ENCODE data around the gene HIRIP3. TPM values are rescaled to one million over a fixed set of nuclear protein-coding genes. Genes with fewer than 3 reads are reported as not detected.

HIRIP3 gene
- total RNA-seq, 1 experiment from 2014 or later = 25.9 TPM

GRCh38 chr16:29991571-29991904 is 3.9 kb downstream of the HIRIP3 start:
- DNase-seq = no peak

GRCh38 chr16:29990883-29991570 is 4.4 kb downstream of the HIRIP3 start:
- H3K9me3 ChIP-seq = no peaks in the 10 kb centered on the region
- DNase-seq = no peak
- H3K27me3 ChIP-seq = no peaks in the 10 kb centered on the region
- H3K36me3 ChIP-seq = peaks cover 72% of the 10 kb centered on the region
- H3K4me3 ChIP-seq = no peak overlapping the region

More at GRCh38 chr16:29991571-29991904, 3.9 kb downstream of the HIRIP3 start:
- Histone ChIP-seq H3K4me3 (no peak overlapping the region), H3K36me3 (peaks cover 68% of the 10 kb centered on the region), H3K9me3 (no peaks in the 10 kb centered on the region), H3K27me3 (no peaks in the 10 kb centered on the region)

GRCh38 chr16:29990034-29990433 is 5.4 kb downstream of the HIRIP3 start:
- Histone ChIP-seq H3K4me3 (no peak overlapping the region), H3K36me3 (peaks cover 76% of the 10 kb centered on the region), H3K9me3 (no peaks in the 10 kb centered on the region), H3K27me3 (no peaks in the 10 kb centered on the region)
- DNase-seq = no peak

- Histone ChIP-seq H3K9me3 (no peaks in the 10 kb centered on the region), H3K36me3 (peaks cover 77% of the 10 kb centered on the region), H3K27me3 (no peaks in the 10 kb centered on the region), H3K4me3 (no peak overlapping the region)
- DNase-seq = no peak
Measured at GRCh38 chr16:29989111-29989858, 6.1 kb downstream of the HIRIP3 start.

GRCh38 chr16:29988346-29989075 is 6.9 kb downstream of the HIRIP3 start:
- no peaks in the 10 kb centered on the region for H3K9me3 ChIP-seq
- H3K36me3 ChIP-seq = peaks cover 78% of the 10 kb centered on the region
- no peak overlapping the region for H3K4me3 ChIP-seq
- no peak for DNase-seq
- H3K27me3 ChIP-seq = no peaks in the 10 kb centered on the region

GRCh38 chr16:29987371-29988085 is 7.9 kb downstream of the HIRIP3 start:
- Histone ChIP-seq H3K9me3 (no peaks in the 10 kb centered on the region), H3K4me3 (no peak overlapping the region), H3K27me3 (no peaks in the 10 kb centered on the region), H3K36me3 (peaks cover 78% of the 10 kb centered on the region)
- DNase-seq = no peak

GRCh38 chr16:29986931-29987330 is 8.5 kb downstream of the HIRIP3 start:
- Histone ChIP-seq H3K4me3 (no peak overlapping the region), H3K27me3 (no peaks in the 10 kb centered on the region), H3K36me3 (peaks cover 79% of the 10 kb centered on the region), H3K9me3 (no peaks in the 10 kb centered on the region)
- no peak for DNase-seq

GRCh38 chr16:29986231-29986630 is 9.2 kb downstream of the HIRIP3 start:
- Histone ChIP-seq H3K9me3 (no peaks in the 10 kb centered on the region), H3K27me3 (no peaks in the 10 kb centered on the region), H3K4me3 (no peak overlapping the region), H3K36me3 (peaks cover 81% of the 10 kb centered on the region)
- DNase-seq = no peak

GRCh38 chr16:29985271-29985811 is 10.1 kb downstream of the HIRIP3 start:
- DNase-seq = no peak
- no peaks in the 10 kb centered on the region for H3K9me3 ChIP-seq
- H3K4me3 ChIP-seq = no peak overlapping the region
- H3K27me3 ChIP-seq = no peaks in the 10 kb centered on the region
- peaks cover 86% of the 10 kb centered on the region for H3K36me3 ChIP-seq

- no peaks in the 10 kb centered on the region for H3K27me3 ChIP-seq
- no peaks in the 10 kb centered on the region for H3K9me3 ChIP-seq
- H3K36me3 ChIP-seq = peaks cover 86% of the 10 kb centered on the region
- no peak for DNase-seq
- no peak overlapping the region for H3K4me3 ChIP-seq
Measured at GRCh38 chr16:29984764-29985147, 10.7 kb downstream of the HIRIP3 start.

- H3K36me3 ChIP-seq = peaks cover 90% of the 10 kb centered on the region
- DNase-seq = no peak
- no peak overlapping the region for H3K4me3 ChIP-seq
- no peaks in the 10 kb centered on the region for H3K9me3 ChIP-seq
- no peaks in the 10 kb centered on the region for H3K27me3 ChIP-seq
Measured at GRCh38 chr16:29984137-29984763, 11.2 kb downstream of the HIRIP3 start.

- H3K4me3 ChIP-seq = no peak overlapping the region
- peaks cover 92% of the 10 kb centered on the region for H3K36me3 ChIP-seq
- no peaks in the 10 kb centered on the region for H3K9me3 ChIP-seq
- H3K27me3 ChIP-seq = no peaks in the 10 kb centered on the region
- no peak for DNase-seq
Measured at GRCh38 chr16:29983420-29984136, 11.8 kb downstream of the HIRIP3 start.

GRCh38 chr16:29982560-29983419 is 12.6 kb downstream of the HIRIP3 start:
- peaks cover 93% of the 10 kb centered on the region for H3K36me3 ChIP-seq

GRCh38 chr16:29978564-29979270 is 16.7 kb downstream of the HIRIP3 start:
- no peaks in the 10 kb centered on the region for H3K27me3 ChIP-seq
- no peak overlapping the region for H3K4me3 ChIP-seq
- H3K9me3 ChIP-seq = no peaks in the 10 kb centered on the region
- peaks cover 71% of the 10 kb centered on the region for H3K36me3 ChIP-seq
- DNase-seq = no peak

More at GRCh38 chr16:29982560-29983419, 12.6 kb downstream of the HIRIP3 start:
- H3K9me3 ChIP-seq = no peaks in the 10 kb centered on the region
- no peaks in the 10 kb centered on the region for H3K27me3 ChIP-seq
- no peak for DNase-seq
- no peak overlapping the region for H3K4me3 ChIP-seq
